ENCODE data around the gene MCMBP. TPM values are rescaled to one million over a fixed set of nuclear protein-coding genes. Genes with fewer than 3 reads are reported as not detected.

MCMBP gene
- total RNA-seq, 1 donor, result 56.1 TPM

- no peak overlapping the region for H3K4me3 ChIP-seq (ENCODE audit: low read depth, low read length)
- DNase-seq (ENCODE audit: low read depth), result no peak
- TF ChIP-seq, protein P1, sequence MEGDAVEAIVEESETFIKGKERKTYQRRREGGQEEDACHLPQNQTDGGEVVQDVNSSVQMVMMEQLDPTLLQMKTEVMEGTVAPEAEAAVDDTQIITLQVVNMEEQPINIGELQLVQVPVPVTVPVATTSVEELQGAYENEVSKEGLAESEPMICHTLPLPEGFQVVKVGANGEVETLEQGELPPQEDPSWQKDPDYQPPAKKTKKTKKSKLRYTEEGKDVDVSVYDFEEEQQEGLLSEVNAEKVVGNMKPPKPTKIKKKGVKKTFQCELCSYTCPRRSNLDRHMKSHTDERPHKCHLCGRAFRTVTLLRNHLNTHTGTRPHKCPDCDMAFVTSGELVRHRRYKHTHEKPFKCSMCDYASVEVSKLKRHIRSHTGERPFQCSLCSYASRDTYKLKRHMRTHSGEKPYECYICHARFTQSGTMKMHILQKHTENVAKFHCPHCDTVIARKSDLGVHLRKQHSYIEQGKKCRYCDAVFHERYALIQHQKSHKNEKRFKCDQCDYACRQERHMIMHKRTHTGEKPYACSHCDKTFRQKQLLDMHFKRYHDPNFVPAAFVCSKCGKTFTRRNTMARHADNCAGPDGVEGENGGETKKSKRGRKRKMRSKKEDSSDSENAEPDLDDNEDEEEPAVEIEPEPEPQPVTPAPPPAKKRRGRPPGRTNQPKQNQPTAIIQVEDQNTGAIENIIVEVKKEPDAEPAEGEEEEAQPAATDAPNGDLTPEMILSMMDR (IDR thresholded peaks at IDR 0.05; ENCODE audit: insufficient read depth, low read depth, low read length), result no peak
Observed at GRCh38 chr10:119815671-119816070, 57.0 kb downstream of the MCMBP start.

GRCh38 chr10:119812684-119813083 lies 60.0 kb downstream of the MCMBP start:
- no peak overlapping the region for H3K4me3 ChIP-seq (ENCODE audit: low read depth, low read length)
- DNase-seq (ENCODE audit: low read depth), result no peak
- TF ChIP-seq, protein P1 (IDR thresholded peaks at IDR 0.05; ENCODE audit: insufficient read depth, low read depth, low read length), result no peak

DNA sequence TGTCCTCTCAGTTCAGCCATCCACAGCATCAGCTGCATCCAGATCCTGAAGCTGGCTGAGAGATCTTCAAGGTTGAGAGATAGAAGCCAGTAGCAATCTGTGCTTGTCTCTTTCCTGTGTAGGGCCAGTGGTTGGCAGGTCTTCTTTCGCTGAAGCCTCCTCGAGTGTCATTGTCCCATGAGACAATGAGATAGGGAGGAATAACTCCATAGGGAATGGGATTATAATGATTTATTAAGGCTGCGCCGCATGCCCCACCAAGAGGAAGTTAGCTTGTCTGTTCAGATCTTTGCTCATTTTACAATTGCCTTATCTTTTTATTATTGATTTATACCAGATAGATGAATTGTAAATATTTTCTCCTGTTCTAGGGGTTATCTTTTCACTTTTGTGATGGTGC lies 61.5 kb downstream of the MCMBP start:
- no peak overlapping the region for H3K4me3 ChIP-seq (ENCODE audit: low read depth, low read length)
- DNase-seq (ENCODE audit: low read depth), result no peak
- TF ChIP-seq, protein P1 (IDR thresholded peaks at IDR 0.05; ENCODE audit: insufficient read depth, low read depth, low read length), result no peak

GRCh38 chr10:119807960-119808697 lies 64.5 kb downstream of the MCMBP start:
- TF ChIP-seq, protein P1 (IDR thresholded peaks at IDR 0.05; ENCODE audit: insufficient read depth, low read depth, low read length), result no peak
- H3K4me3 ChIP-seq (ENCODE audit: low read depth, low read length), result no peak overlapping the region
- peak; percentile 66 for DNase-seq (ENCODE audit: low read depth)

- no peak for DNase-seq (ENCODE audit: low read depth)
- H3K4me3 ChIP-seq (ENCODE audit: low read depth, low read length), result no peak overlapping the region
- TF ChIP-seq, protein P1 (IDR thresholded peaks at IDR 0.05; ENCODE audit: insufficient read depth, low read depth, low read length), result no peak
Observed at GRCh38 chr10:119806334-119807130, 66.1 kb downstream of the MCMBP start.

DNA sequence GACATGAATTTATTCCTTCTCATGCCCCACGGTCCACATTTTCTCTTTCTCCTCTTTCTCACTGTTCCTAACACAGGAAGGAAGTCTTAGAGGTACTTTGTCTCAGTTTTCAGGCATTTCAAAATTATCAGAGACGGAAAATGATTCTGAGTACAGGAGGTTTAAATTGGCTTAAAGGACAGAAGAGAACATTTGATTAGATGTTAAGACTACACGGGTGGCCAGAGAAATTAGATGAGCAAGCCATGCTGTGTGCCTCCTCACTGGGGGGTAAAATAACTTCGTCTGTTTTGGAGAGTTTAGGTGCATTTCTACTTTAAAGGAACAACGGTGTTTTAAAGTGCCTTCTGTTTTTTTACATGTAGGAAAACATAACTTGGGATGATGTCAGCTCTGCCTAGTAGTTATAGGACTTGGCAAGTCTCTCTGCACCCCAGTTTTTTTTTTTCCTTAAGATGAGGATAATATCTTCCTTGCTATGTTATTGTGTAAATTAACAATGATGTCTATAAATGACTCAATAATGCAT lies 66.9 kb downstream of the MCMBP start:
- DNase-seq (ENCODE audit: low read depth), result no peak
- TF ChIP-seq, protein P1 (IDR thresholded peaks at IDR 0.05; ENCODE audit: insufficient read depth, low read depth, low read length), result no peak
- no peak overlapping the region for H3K4me3 ChIP-seq (ENCODE audit: low read depth, low read length)
